ENCODE measurements around the gene XBP1.
"Not testable (repeated sequence)": the region's sequence is repeated elsewhere in the genome, so short reads cannot be mapped to it uniquely, and the experiment has no call there.

The XBP1 gene

GRCh38 chr22:28817919-28818859 lies 17.8 kb upstream of the XBP1 start:
- no peak for DNase-seq (ENCODE audit: low spot score)

GRCh38 chr22:28817064-28817463 lies 16.7 kb upstream of the XBP1 start:
- DNase-seq (ENCODE audit: low spot score): no peak

GRCh38 chr22:28815729-28816128 lies 15.4 kb upstream of the XBP1 start:
- DNase-seq (ENCODE audit: low spot score): no peak

- no peak for DNase-seq (ENCODE audit: low spot score)
Measured at GRCh38 chr22:28815111-28815510, 14.7 kb upstream of the XBP1 start.

- DNase-seq (ENCODE audit: low spot score): no peak
Measured at GRCh38 chr22:28813772-28814518, 13.6 kb upstream of the XBP1 start.

- no peak for DNase-seq (ENCODE audit: low spot score)
Measured at GRCh38 chr22:28812516-28812915, 12.1 kb upstream of the XBP1 start.

GRCh38 chr22:28810821-28811491 lies 10.6 kb upstream of the XBP1 start:
- DNase-seq (ENCODE audit: low spot score): peak; percentile 60

- no peak for DNase-seq (ENCODE audit: low spot score)
Measured at GRCh38 chr22:28808716-28809355, 8.5 kb upstream of the XBP1 start.

- not testable (repeated sequence) for DNase-seq (ENCODE audit: low spot score)
Measured at GRCh38 chr22:28805426-28805825, 5.1 kb upstream of the XBP1 start.

- peak; percentile 35 for DNase-seq (ENCODE audit: low spot score)
Measured at GRCh38 chr22:28802595-28803123, 2.3 kb upstream of the XBP1 start.

GRCh38 chr22:28801845-28802594 lies 1.7 kb upstream of the XBP1 start:
- no peak for DNase-seq (ENCODE audit: low spot score)

- peak; percentile 71 for DNase-seq (ENCODE audit: low spot score)
Measured at GRCh38 chr22:28799606-28800307, 612 bp downstream of the XBP1 start.

- peak; percentile 68 for DNase-seq (ENCODE audit: low spot score)
Measured at GRCh38 chr22:28798810-28799605, 1.4 kb downstream of the XBP1 start.

GRCh38 chr22:28795932-28796856 lies 4.2 kb downstream of the XBP1 start:
- no peak for DNase-seq (ENCODE audit: low spot score)

GRCh38 chr22:28795071-28795693 lies 5.2 kb downstream of the XBP1 start:
- DNase-seq (ENCODE audit: low spot score): no peak

- DNase-seq (ENCODE audit: low spot score): no peak
Measured at GRCh38 chr22:28793976-28794584, 6.3 kb downstream of the XBP1 start.

All from COLO829 (cell line).